ENCODE measurements around the gene SSTR4. TPM values are rescaled to one million over a fixed set of nuclear protein-coding genes. Genes with fewer than 3 reads are reported as not detected.

Gene SSTR4
- total RNA-seq, 1 experiment from 2014 or later = not detected

GRCh38 chr20:23033918-23034317, 1.2 kb upstream of the SSTR4 start:
- H3K36me3 ChIP-seq (ENCODE audit: control insufficient read depth, insufficient read depth, low read length) = no peaks in the 10 kb centered on the region
- TF ChIP-seq POLR2AphosphoS5 (IDR thresholded peaks at IDR 0.05; ENCODE audit: low read depth, low read length) (no peak), REST (IDR thresholded peaks at IDR 0.05; ENCODE audit: insufficient read depth in 1 of 2, low read depth in 2 of 2, low read length in 1 of 2) (no peak), TCF7L2 (IDR thresholded peaks at IDR 0.05; ENCODE audit: low read depth, low read length) (no peak), CTCF (IDR thresholded peaks at IDR 0.05) (no peak), SIN3A (IDR thresholded peaks at IDR 0.05; ENCODE audit: borderline replicate concordance, insufficient read depth, low read depth, low read length) (no peak)
- no peak for DNase-seq (ENCODE audit: low read depth, low spot score)
- no peaks in the 10 kb centered on the region for H3K9me3 ChIP-seq (ENCODE audit: control insufficient read depth, insufficient read depth, low read depth, low read length)
- CTCF ChIA-PET = no interaction called here
- in situ Hi-C loops (cut with HindIII; ENCODE audit: low pct_unique_long_range_greater_than_20kb, low sequenced_read_pairs) = no loop called here
- H3K4me3 ChIP-seq (ENCODE audit: low read depth in 2 of 2, low read length in 2 of 2) = no peak overlapping the region
- ATAC-seq = no peak
- peaks cover 8% of the 10 kb centered on the region for H3K27me3 ChIP-seq (ENCODE audit: control insufficient read depth, insufficient read depth, low read length)
- POLR2A ChIA-PET = no interaction called here
- H3K4me1 ChIP-seq (ENCODE audit: control insufficient read depth, insufficient read depth, low read length) = no peaks in the 10 kb centered on the region
- BruUV-seq (replicated peaks) = no TSS peak
- intact Hi-C loops (cut with micrococcal nuclease; ENCODE audit: unreplicated experiment) = no loop called here
- H3K27ac ChIP-seq (ENCODE audit: low read length) = no peak overlapping the region

- DNase-seq (ENCODE audit: low read depth, low spot score) (no peak), ATAC-seq (no peak)
- no peaks in the 10 kb centered on the region for H3K9me3 ChIP-seq (ENCODE audit: control insufficient read depth, insufficient read depth, low read depth, low read length)
- H3K4me3 ChIP-seq (ENCODE audit: low read depth in 2 of 2, low read length in 2 of 2) = no peak overlapping the region
- peaks cover 10% of the 10 kb centered on the region for H3K27me3 ChIP-seq (ENCODE audit: control insufficient read depth, insufficient read depth, low read length)
- in situ Hi-C loops (cut with HindIII; ENCODE audit: low pct_unique_long_range_greater_than_20kb, low sequenced_read_pairs) (no loop called here), intact Hi-C loops (cut with micrococcal nuclease; ENCODE audit: unreplicated experiment) (no loop called here)
- ChIA-PET POLR2A (no interaction called here), CTCF (no interaction called here)
- H3K4me1 ChIP-seq (ENCODE audit: control insufficient read depth, insufficient read depth, low read length) = no peaks in the 10 kb centered on the region
- H3K27ac ChIP-seq (ENCODE audit: low read length) = no peak overlapping the region
- H3K36me3 ChIP-seq (ENCODE audit: control insufficient read depth, insufficient read depth, low read length) = no peaks in the 10 kb centered on the region
- TF ChIP-seq TCF7L2 (IDR thresholded peaks at IDR 0.05; ENCODE audit: low read depth, low read length) = no peak
- no peak for TF ChIP-seq POLR2AphosphoS5 (IDR thresholded peaks at IDR 0.05; ENCODE audit: low read depth, low read length)
- TF ChIP-seq REST (IDR thresholded peaks at IDR 0.05; ENCODE audit: insufficient read depth in 1 of 2, low read depth in 2 of 2, low read length in 1 of 2) = no peak
- no peak for TF ChIP-seq CTCF (IDR thresholded peaks at IDR 0.05)
- TF ChIP-seq SIN3A (IDR thresholded peaks at IDR 0.05; ENCODE audit: borderline replicate concordance, insufficient read depth, low read depth, low read length) = no peak
- BruUV-seq (replicated peaks) = no TSS peak
Observed at GRCh38 chr20:23035731-23036130, 619 bp downstream of the SSTR4 start.

Data from Panc1 (cell line).